Esophagus squamous epithelium (tissue), 4 donors: ENCODE results near the gene MAP3K20.

ENCODE experiments used
- POLR2A ChIP-seq, 4 donors: fragments of 450-650 bp; IDR thresholded peaks; one replicate each; pipeline ENCODE4 v1.6.1; 2017; ENCODE audit warnings: antibody characterized with exemption in 4 of 4, mild to moderate bottlenecking in 4 of 4, moderate library complexity in 3 of 4
- TF ChIP-seq, protein P1 (sequence below), 6 experiments: fragments of 450-650 bp in 4 of 6; fragments of 200-600 bp in 2 of 6; sonication (generic) in 2 of 6; IDR thresholded peaks; one replicate each; pipeline ENCODE4 v1.5.1; 2016 to 2019; ENCODE audit warnings: antibody characterized with exemption in 6 of 6, mild to moderate bottlenecking in 4 of 6, moderate library complexity in 4 of 6

DNA sequence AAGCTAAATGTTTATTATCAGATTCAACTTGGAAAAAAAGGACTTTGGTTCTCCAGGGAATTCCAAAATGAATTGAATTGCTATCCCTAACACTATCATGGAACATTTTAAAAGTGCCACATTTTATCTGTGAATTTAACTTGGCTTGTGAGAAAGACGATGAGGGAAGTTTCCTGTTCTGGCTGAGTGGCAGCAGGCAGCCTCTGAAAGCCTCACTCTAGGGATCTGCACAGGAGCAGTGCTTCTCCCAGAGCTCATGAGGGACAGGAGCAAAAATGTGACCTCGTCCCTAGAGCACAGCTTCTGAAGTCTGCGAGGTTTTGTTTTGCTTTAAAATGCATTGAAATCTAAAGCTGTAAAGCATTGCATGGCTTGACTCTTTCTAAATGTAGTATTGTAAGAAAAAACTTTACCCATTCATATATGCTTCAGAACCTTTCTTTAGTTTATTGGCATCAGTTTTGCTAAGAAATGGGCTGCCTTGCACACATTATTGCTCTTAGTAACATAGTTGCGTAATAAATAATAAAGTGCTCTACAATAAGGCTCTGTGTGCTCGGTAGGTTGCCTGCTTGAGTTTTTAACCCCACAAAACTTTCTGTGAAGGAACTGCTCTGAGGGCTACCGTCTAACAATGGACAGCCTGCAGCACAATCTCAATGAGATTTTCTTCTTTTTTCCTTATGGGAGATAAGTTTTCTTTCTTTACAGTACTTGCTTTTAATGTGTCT, 142.8 kb downstream of the MAP3K20 start:
- TF ChIP-seq, protein P1, sequence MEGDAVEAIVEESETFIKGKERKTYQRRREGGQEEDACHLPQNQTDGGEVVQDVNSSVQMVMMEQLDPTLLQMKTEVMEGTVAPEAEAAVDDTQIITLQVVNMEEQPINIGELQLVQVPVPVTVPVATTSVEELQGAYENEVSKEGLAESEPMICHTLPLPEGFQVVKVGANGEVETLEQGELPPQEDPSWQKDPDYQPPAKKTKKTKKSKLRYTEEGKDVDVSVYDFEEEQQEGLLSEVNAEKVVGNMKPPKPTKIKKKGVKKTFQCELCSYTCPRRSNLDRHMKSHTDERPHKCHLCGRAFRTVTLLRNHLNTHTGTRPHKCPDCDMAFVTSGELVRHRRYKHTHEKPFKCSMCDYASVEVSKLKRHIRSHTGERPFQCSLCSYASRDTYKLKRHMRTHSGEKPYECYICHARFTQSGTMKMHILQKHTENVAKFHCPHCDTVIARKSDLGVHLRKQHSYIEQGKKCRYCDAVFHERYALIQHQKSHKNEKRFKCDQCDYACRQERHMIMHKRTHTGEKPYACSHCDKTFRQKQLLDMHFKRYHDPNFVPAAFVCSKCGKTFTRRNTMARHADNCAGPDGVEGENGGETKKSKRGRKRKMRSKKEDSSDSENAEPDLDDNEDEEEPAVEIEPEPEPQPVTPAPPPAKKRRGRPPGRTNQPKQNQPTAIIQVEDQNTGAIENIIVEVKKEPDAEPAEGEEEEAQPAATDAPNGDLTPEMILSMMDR (IDR thresholded peaks at IDR 0.05), result no peak
- TF ChIP-seq POLR2A (IDR thresholded peaks at IDR 0.05), result no peak
